Trophoblast cell (in vitro differentiated cells and primary cell): ENCODE results near the gene CCDC90B.

Source experiments
- DNase-seq, 2 donors: peaks; one replicate each; pipeline ENCODE4 v3.0.0-alpha.2; 2016
- H2AFZ ChIP-seq: 2 replicates; pipeline ENCODE4 v1.6.1; 2013; ENCODE audit warnings: low read length, moderate library complexity, mild to moderate bottlenecking; ENCODE audit not compliant: insufficient read depth, poor library complexity
- H2AK5ac ChIP-seq: 2 replicates; pipeline ENCODE4 v1.6.1; 2013; ENCODE audit warnings: mild to moderate bottlenecking, low read length
- H2BK120ac ChIP-seq: 2 replicates; pipeline ENCODE4 v1.6.1; 2013; ENCODE audit warnings: low read length, mild to moderate bottlenecking, moderate library complexity; ENCODE audit not compliant: insufficient read depth, poor library complexity
- H2BK12ac ChIP-seq: 2 replicates; pipeline ENCODE4 v1.6.1; 2013; ENCODE audit warnings: mild to moderate bottlenecking, low read length, moderate library complexity
- H2BK5ac ChIP-seq: 2 replicates; pipeline ENCODE4 v1.6.1; 2013; ENCODE audit warnings: low read length, low read depth, moderate library complexity, mild to moderate bottlenecking; ENCODE audit not compliant: poor library complexity
- H3K14ac ChIP-seq: 2 replicates; pipeline ENCODE4 v1.6.1; 2013; ENCODE audit warnings: mild to moderate bottlenecking, low read length
- H3K18ac ChIP-seq: 2 replicates; pipeline ENCODE4 v1.6.1; 2013; ENCODE audit warnings: mild to moderate bottlenecking, low read length
- H3K23ac ChIP-seq: 2 replicates; pipeline ENCODE4 v1.6.1; 2013; ENCODE audit warnings: low read length
- H3K27ac ChIP-seq: 2 replicates; pipeline ENCODE4 v1.5.1; 2013; ENCODE audit warnings: low read depth, mild to moderate bottlenecking, inconsistent platforms, low read length, moderate library complexity
- H3K27me3 ChIP-seq: 2 replicates; pipeline ENCODE4 v1.6.1; 2013; ENCODE audit warnings: inconsistent platforms, mild to moderate bottlenecking, low read length, moderate library complexity; ENCODE audit not compliant: insufficient read depth
- H3K36me3 ChIP-seq, 2 experiments: 1 replicate in 1 of 2; 2 replicates in 1 of 2; pipeline ENCODE4 v1.6.1; 2013; ENCODE audit warnings: low read length in 2 of 2, mild to moderate bottlenecking in 2 of 2, moderate library complexity in 1 of 2; ENCODE audit not compliant: insufficient read depth in 2 of 2, control insufficient read depth in 1 of 2
- H3K4ac ChIP-seq: 2 replicates; pipeline ENCODE4 v1.6.1; 2013; ENCODE audit warnings: low read depth, mild to moderate bottlenecking, low read length, moderate library complexity
- H3K4me1 ChIP-seq, 2 experiments: 1 replicate in 1 of 2; 2 replicates in 1 of 2; pipeline ENCODE4 v1.6.1; 2013; ENCODE audit warnings: low read length in 2 of 2, mild to moderate bottlenecking in 2 of 2, moderate library complexity in 1 of 2; ENCODE audit not compliant: insufficient read depth in 2 of 2, control insufficient read depth in 1 of 2
- H3K4me2 ChIP-seq: 2 replicates; pipeline ENCODE4 v1.6.1; 2013; ENCODE audit warnings: inconsistent platforms, mild to moderate bottlenecking, low read length, moderate library complexity
- H3K4me3 ChIP-seq: 2 replicates; pipeline ENCODE4 v1.5.1; 2013; ENCODE audit warnings: mild to moderate bottlenecking, low read depth, low read length, inconsistent platforms
- H3K79me1 ChIP-seq: one replicate; pipeline ENCODE4 v1.6.1; 2013; ENCODE audit warnings: low read length
- H3K79me2 ChIP-seq: 2 replicates; pipeline ENCODE4 v1.6.1; 2013; ENCODE audit warnings: low read length, mild to moderate bottlenecking; ENCODE audit not compliant: control insufficient read depth, insufficient read depth, poor library complexity
- H3K9ac ChIP-seq: 2 replicates; pipeline ENCODE4 v1.6.1; 2013; ENCODE audit warnings: mild to moderate bottlenecking, low read length
- H3K9me3 ChIP-seq: 2 replicates; pipeline ENCODE4 v1.6.1; 2013; ENCODE audit warnings: low read depth, mild to moderate bottlenecking, control low read depth, inconsistent platforms, low read length; ENCODE audit not compliant: insufficient read depth
- H4K12ac ChIP-seq: 2 replicates; pipeline ENCODE4 v1.6.1; 2013; ENCODE audit warnings: low read depth, mild to moderate bottlenecking, low read length, moderate library complexity
- H4K8ac ChIP-seq: 2 replicates; pipeline ENCODE4 v1.6.1; 2013; ENCODE audit warnings: low read depth, mild to moderate bottlenecking, low read length, moderate library complexity
- H4K91ac ChIP-seq: one replicate; pipeline ENCODE4 v1.6.1; 2013; ENCODE audit warnings: low read depth, mild to moderate bottlenecking, low read length, moderate library complexity
- WGBS: extraction: QIAGEN DNeasy Blood & Tissue Kit; methylation state at CpG from one replicate; pipeline ENCODE4 v1.1.7; 2013; ENCODE audit warnings: missing lambda C conversion rate; ENCODE audit not compliant: insufficient read length, insufficient coverage; ENCODE audit errors: extremely low coverage; 5-methylcytosine and 5-hydroxymethylcytosine counted together

The CCDC90B gene

GRCh38 chr11:83257761-83258168 lies 28.4 kb downstream of the CCDC90B start:
- H3K27ac ChIP-seq = no peak overlapping the region
- no peak overlapping the region for H4K8ac ChIP-seq
- no peak overlapping the region for H4K91ac ChIP-seq
- no peaks in the 10 kb centered on the region for H3K9me3 ChIP-seq
- H3K4me1 ChIP-seq = peaks cover 0 to 7% of the 10 kb centered on the region in 2 experiments
- H3K18ac ChIP-seq = no peak overlapping the region
- H3K23ac ChIP-seq = no peak overlapping the region
- no peak overlapping the region for H3K4me3 ChIP-seq
- H3K36me3 ChIP-seq = peaks cover 0 to 7% of the 10 kb centered on the region in 2 experiments
- H3K9ac ChIP-seq = no peak overlapping the region
- no peak overlapping the region for H2BK120ac ChIP-seq
- peak in 1 of 2 donors; percentile 31 for DNase-seq
- WGBS = no CpG with 5 or more reads among the region's 3 CpGs
- H3K79me2 ChIP-seq = no peaks in the 10 kb centered on the region
- H3K4ac ChIP-seq = no peak overlapping the region
- no peak overlapping the region for H2AFZ ChIP-seq
- no peaks in the 10 kb centered on the region for H3K79me1 ChIP-seq
- no peak overlapping the region for H3K14ac ChIP-seq
- no peak overlapping the region for H4K12ac ChIP-seq
- no peak overlapping the region for H3K4me2 ChIP-seq
- no peak overlapping the region for H2AK5ac ChIP-seq
- no peak overlapping the region for H2BK5ac ChIP-seq
- H3K27me3 ChIP-seq = no peaks in the 10 kb centered on the region
- H2BK12ac ChIP-seq = no peak overlapping the region

- Histone ChIP-seq H4K8ac (no peak overlapping the region), H2BK12ac (peak overlapping the region; percentile 11)
- WGBS = no CpG with 5 or more reads among the region's 3 CpGs
Observed at GRCh38 chr11:83256602-83257340, 29.4 kb downstream of the CCDC90B start.

GRCh38 chr11:83255366-83255765 lies 30.8 kb downstream of the CCDC90B start:
- Histone ChIP-seq H3K4me3 (no peak overlapping the region), H3K79me2 (no peaks in the 10 kb centered on the region), H4K91ac (no peak overlapping the region), H2AK5ac (no peak overlapping the region), H3K4me2 (no peak overlapping the region), H3K36me3 (peaks cover 0 to 7% of the 10 kb centered on the region in 2 experiments), H3K4ac (no peak overlapping the region), H2AFZ (no peak overlapping the region), H2BK5ac (no peak overlapping the region), H4K12ac (no peak overlapping the region), H3K4me1 (peaks cover 0 to 7% of the 10 kb centered on the region in 2 experiments), H3K14ac (no peak overlapping the region), H3K27ac (no peak overlapping the region), H3K79me1 (no peaks in the 10 kb centered on the region), H2BK12ac (no peak overlapping the region), H3K23ac (no peak overlapping the region), H3K9me3 (no peaks in the 10 kb centered on the region), H2BK120ac (no peak overlapping the region), H3K9ac (no peak overlapping the region), H3K18ac (no peak overlapping the region), H3K27me3 (no peaks in the 10 kb centered on the region), H4K8ac (no peak overlapping the region)
- whole genome bisulfite sequencing = no CpG with 5 or more reads among the region's 3 CpGs
- DNase-seq = no peak

More at GRCh38 chr11:83256602-83257340, 29.4 kb downstream of the CCDC90B start:
- Histone ChIP-seq H3K4me3 (no peak overlapping the region), H3K36me3 (peaks cover 0 to 7% of the 10 kb centered on the region in 2 experiments), H3K14ac (no peak overlapping the region), H3K9ac (no peak overlapping the region), H3K4ac (no peak overlapping the region), H3K18ac (no peak overlapping the region), H3K23ac (no peak overlapping the region), H3K9me3 (no peaks in the 10 kb centered on the region), H4K91ac (no peak overlapping the region), H3K4me1 (peaks cover 0 to 7% of the 10 kb centered on the region in 2 experiments), H3K27me3 (no peaks in the 10 kb centered on the region), H3K27ac (no peak overlapping the region), H2BK120ac (no peak overlapping the region), H3K4me2 (no peak overlapping the region), H2AK5ac (no peak overlapping the region), H2BK5ac (no peak overlapping the region), H4K12ac (no peak overlapping the region), H3K79me2 (no peaks in the 10 kb centered on the region), H3K79me1 (no peaks in the 10 kb centered on the region), H2AFZ (no peak overlapping the region)
- DNase-seq = no peak

- DNase-seq = no peak
- Histone ChIP-seq H3K4me2 (no peak overlapping the region), H4K12ac (no peak overlapping the region), H2AFZ (no peak overlapping the region), H2BK5ac (no peak overlapping the region), H3K79me2 (no peaks in the 10 kb centered on the region), H3K14ac (no peak overlapping the region), H3K27me3 (no peaks in the 10 kb centered on the region), H3K4ac (no peak overlapping the region), H2BK120ac (no peak overlapping the region), H4K91ac (no peak overlapping the region), H3K18ac (no peak overlapping the region), H3K4me1 (peaks cover 0 to 7% of the 10 kb centered on the region in 2 experiments), H3K79me1 (no peaks in the 10 kb centered on the region), H3K9ac (no peak overlapping the region), H4K8ac (no peak overlapping the region), H3K23ac (no peak overlapping the region), H2AK5ac (no peak overlapping the region), H2BK12ac (no peak overlapping the region), H3K36me3 (peaks cover 0 to 2% of the 10 kb centered on the region in 2 experiments), H3K27ac (no peak overlapping the region), H3K9me3 (no peaks in the 10 kb centered on the region), H3K4me3 (no peak overlapping the region)
- WGBS = no CpG with 5 or more reads among the region's 2 CpGs
Observed at GRCh38 chr11:83252941-83253340, 33.2 kb downstream of the CCDC90B start.
